ENCODE data around the gene RASSF5. TPM values are rescaled to one million over a fixed set of nuclear protein-coding genes. Genes with fewer than 3 reads are reported as not detected.

RASSF5 gene
- total RNA-seq, 2 experiments from 2014 or later: 153 to 156 TPM

DNA sequence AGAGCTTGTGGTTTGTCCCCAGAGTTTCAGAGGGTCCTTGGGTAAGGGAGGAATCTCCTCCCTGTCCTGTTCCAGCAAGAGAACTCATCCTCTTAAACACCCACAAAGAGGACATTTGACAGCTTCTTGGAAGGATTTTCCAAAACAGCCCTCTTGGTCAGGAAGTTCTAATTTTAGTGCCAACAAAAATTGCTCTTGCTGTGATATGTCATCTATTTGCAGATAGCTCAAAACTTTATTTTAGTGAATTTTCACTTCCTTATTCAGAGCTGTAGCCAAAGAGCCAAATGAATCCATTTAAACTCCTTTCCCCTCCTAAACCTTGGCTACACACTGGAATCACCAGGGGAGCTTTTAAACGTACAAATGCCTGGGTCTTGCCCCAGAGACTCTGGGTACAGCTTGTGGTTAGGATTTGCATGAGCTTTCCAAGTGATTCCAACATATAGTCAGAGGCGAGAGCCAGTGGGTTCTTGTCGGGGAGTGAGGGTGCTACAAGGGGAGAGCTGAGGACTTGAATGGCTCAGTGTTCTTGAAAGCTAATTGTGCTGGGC lies 11.8 kb upstream of the RASSF5 start:
- ChIA-PET CTCF (interaction anchor here (1.1 kb wide), 1 partner anchor 16 kb away, joined by 5 read pairs; no protein-coding TSS in a partner anchor), POLR2A (interaction anchor here (0.8 to 1.4 kb wide), 4 partner anchors 8 to 476 kb away, joined by 3 to 4 read pairs (median 3); no protein-coding TSS in a partner anchor)
- Mint-ChIP-seq H3K27ac (no peak overlapping the region), H3K4me1 (ENCODE audit: low read depth) (no peaks in the 10 kb centered on the region), H3K36me3 (ENCODE audit: low read depth) (peaks cover 77% of the 10 kb centered on the region), H3K9me3 (no peaks in the 10 kb centered on the region), H3K4me3 (no peak overlapping the region), H3K27me3 (no peaks in the 10 kb centered on the region)
- Histone ChIP-seq H3K4me3 (ENCODE audit: low read length) (no peak overlapping the region), H3K27ac (ENCODE audit: low read depth in 1 of 2, low read length in 2 of 2) (no peak overlapping the region), H3K36me3 (ENCODE audit: insufficient read depth, low read length) (peaks cover 79% of the 10 kb centered on the region), H3K4me1 (ENCODE audit: insufficient read depth, low read length) (peaks cover 4% of the 10 kb centered on the region), H3K9me3 (ENCODE audit: control insufficient read depth in 1 of 2, insufficient read depth in 1 of 2, low read length in 2 of 2) (no peaks in the 10 kb centered on the region), H3K27me3 (ENCODE audit: control insufficient read depth in 1 of 2, insufficient read depth in 2 of 2, low read length in 2 of 2) (no peaks in the 10 kb centered on the region)
- TF ChIP-seq, protein P1, sequence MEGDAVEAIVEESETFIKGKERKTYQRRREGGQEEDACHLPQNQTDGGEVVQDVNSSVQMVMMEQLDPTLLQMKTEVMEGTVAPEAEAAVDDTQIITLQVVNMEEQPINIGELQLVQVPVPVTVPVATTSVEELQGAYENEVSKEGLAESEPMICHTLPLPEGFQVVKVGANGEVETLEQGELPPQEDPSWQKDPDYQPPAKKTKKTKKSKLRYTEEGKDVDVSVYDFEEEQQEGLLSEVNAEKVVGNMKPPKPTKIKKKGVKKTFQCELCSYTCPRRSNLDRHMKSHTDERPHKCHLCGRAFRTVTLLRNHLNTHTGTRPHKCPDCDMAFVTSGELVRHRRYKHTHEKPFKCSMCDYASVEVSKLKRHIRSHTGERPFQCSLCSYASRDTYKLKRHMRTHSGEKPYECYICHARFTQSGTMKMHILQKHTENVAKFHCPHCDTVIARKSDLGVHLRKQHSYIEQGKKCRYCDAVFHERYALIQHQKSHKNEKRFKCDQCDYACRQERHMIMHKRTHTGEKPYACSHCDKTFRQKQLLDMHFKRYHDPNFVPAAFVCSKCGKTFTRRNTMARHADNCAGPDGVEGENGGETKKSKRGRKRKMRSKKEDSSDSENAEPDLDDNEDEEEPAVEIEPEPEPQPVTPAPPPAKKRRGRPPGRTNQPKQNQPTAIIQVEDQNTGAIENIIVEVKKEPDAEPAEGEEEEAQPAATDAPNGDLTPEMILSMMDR (IDR thresholded peaks at IDR 0.05): no peak
- no peak for ATAC-seq (ENCODE audit: poor library complexity)
- intact Hi-C loops (cut with DNase I, micrococcal nuclease): loop anchor here (5.0 to 10.0 kb wide), 2 partner anchors 47 to 49 kb away; no protein-coding TSS in a partner anchor
- no peak for DNase-seq

DNA sequence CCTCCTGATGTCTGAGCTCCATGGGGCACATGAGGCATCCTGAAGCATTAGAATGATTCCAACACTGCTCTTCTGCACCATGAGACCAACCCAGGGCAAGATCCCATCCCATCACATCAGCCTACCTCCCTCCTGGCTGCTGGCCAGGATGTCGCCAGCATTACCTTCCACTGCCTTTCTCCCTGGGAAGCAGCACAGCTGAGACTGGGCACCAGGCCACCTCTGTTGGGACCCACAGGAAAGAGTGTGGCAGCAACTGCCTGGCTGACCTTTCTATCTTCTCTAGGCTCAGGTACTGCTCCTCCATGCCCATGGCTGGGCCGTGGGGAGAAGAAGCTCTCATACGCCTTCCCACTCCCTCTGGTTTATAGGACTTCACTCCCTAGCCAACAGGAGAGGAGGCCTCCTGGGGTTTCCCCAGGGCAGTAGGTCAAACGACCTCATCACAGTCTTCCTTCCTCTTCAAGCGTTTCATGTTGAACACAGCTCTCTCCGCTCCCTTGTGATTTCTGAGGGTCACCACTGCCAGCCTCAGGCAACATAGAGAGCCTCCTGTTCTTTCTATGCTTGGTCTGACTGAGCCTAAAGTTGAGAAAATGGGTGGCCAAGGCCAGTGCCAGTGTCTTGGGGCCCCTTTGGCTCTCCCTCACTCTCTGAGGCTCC lies 11.1 kb upstream of the RASSF5 start:
- Mint-ChIP-seq H3K27ac (peak overlapping the region; percentile 51), H3K27me3 (no peaks in the 10 kb centered on the region), H3K9me3 (no peaks in the 10 kb centered on the region), H3K4me1 (ENCODE audit: low read depth) (no peaks in the 10 kb centered on the region), H3K4me3 (no peak overlapping the region), H3K36me3 (ENCODE audit: low read depth) (peaks cover 70% of the 10 kb centered on the region)
- H3K4me1 ChIP-seq (ENCODE audit: insufficient read depth, low read length): peaks cover 4% of the 10 kb centered on the region
- ChIA-PET CTCF (interaction anchor here (1.1 kb wide), 1 partner anchor 17 kb away, joined by 5 read pairs; no protein-coding TSS in a partner anchor), POLR2A (interaction anchor here (1.4 kb wide), 1 partner anchor 124 kb away, joined by 3 read pairs; no protein-coding TSS in a partner anchor)
- DNase-seq: peak in 1 of 14 experiments; percentile 29
- no peak for ATAC-seq (ENCODE audit: poor library complexity)
- H3K9me3 ChIP-seq (ENCODE audit: control insufficient read depth in 1 of 2, insufficient read depth in 1 of 2, low read length in 2 of 2): no peaks in the 10 kb centered on the region
- H3K27me3 ChIP-seq (ENCODE audit: control insufficient read depth in 1 of 2, insufficient read depth in 2 of 2, low read length in 2 of 2): no peaks in the 10 kb centered on the region
- peak overlapping the region in 1 of 2 donors; percentile 33 for H3K27ac ChIP-seq (ENCODE audit: low read depth in 1 of 2, low read length in 2 of 2)
- peaks cover 72% of the 10 kb centered on the region for H3K36me3 ChIP-seq (ENCODE audit: insufficient read depth, low read length)
- intact Hi-C loops (cut with DNase I, micrococcal nuclease): loop anchor here (5.0 to 10.0 kb wide), 2 partner anchors 46 to 49 kb away; no protein-coding TSS in a partner anchor
- TF ChIP-seq, protein P1 (IDR thresholded peaks at IDR 0.05): no peak
- H3K4me3 ChIP-seq (ENCODE audit: low read length): no peak overlapping the region

- Histone ChIP-seq H3K9me3 (ENCODE audit: control insufficient read depth in 1 of 2, insufficient read depth in 1 of 2, low read length in 2 of 2) (no peaks in the 10 kb centered on the region), H3K36me3 (ENCODE audit: insufficient read depth, low read length) (peaks cover 61% of the 10 kb centered on the region), H3K4me3 (ENCODE audit: low read length) (no peak overlapping the region), H3K27me3 (ENCODE audit: control insufficient read depth in 1 of 2, insufficient read depth in 2 of 2, low read length in 2 of 2) (no peaks in the 10 kb centered on the region), H3K27ac (ENCODE audit: low read depth in 1 of 2, low read length in 2 of 2) (no peak overlapping the region), H3K4me1 (ENCODE audit: insufficient read depth, low read length) (peaks cover 4% of the 10 kb centered on the region)
- H3K36me3 Mint-ChIP-seq (ENCODE audit: low read depth): peaks cover 59% of the 10 kb centered on the region
- H3K27ac Mint-ChIP-seq: peak overlapping the region; percentile 51
- CTCF ChIA-PET: interaction anchor here (0.6 kb wide), 1 partner anchor 43 kb away, joined by 4 read pairs; no protein-coding TSS in a partner anchor
- DNase-seq (no peak), ATAC-seq (ENCODE audit: poor library complexity) (no peak)
- H3K4me1 Mint-ChIP-seq (ENCODE audit: low read depth): no peaks in the 10 kb centered on the region
- H3K27me3 Mint-ChIP-seq: no peaks in the 10 kb centered on the region
- H3K4me3 Mint-ChIP-seq: no peak overlapping the region
- no peaks in the 10 kb centered on the region for H3K9me3 Mint-ChIP-seq
- POLR2A ChIA-PET: no interaction called here
- TF ChIP-seq, protein P1 (IDR thresholded peaks at IDR 0.05): no peak
- intact Hi-C loops (cut with DNase I, micrococcal nuclease): loop anchor here (5.0 to 10.0 kb wide), 2 partner anchors 45 to 47 kb away; no protein-coding TSS in a partner anchor
Measured at GRCh38 chr1:206497363-206497762, 10.0 kb upstream of the RASSF5 start.

Data from CD4-positive, alpha-beta T cell (primary cell).